Measurements from ENCODE around the gene TBC1D10B.

DNA sequence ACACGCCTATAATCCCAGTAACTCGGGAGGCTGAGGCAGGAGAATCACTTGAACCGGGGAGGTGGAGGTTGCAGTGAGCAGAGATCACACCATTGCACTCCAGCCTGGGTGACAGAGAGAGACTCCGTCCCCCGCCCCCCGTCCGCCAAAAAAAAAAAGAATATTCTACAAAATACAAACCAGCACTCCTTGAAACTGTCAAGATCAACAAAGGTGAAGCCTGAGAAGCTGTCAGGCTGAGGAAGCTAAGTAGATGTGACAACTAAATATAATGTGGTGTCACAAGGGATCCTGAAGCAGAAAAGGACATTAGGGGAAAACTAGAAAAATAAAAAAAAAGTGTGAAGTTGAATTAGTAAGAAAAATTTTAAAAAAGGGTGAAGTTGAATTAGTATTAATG is 21.4 kb downstream of the TBC1D10B start:
- TF ChIP-seq POLR2A (IDR thresholded peaks at IDR 0.05): no peak
- TF ChIP-seq, protein P1, sequence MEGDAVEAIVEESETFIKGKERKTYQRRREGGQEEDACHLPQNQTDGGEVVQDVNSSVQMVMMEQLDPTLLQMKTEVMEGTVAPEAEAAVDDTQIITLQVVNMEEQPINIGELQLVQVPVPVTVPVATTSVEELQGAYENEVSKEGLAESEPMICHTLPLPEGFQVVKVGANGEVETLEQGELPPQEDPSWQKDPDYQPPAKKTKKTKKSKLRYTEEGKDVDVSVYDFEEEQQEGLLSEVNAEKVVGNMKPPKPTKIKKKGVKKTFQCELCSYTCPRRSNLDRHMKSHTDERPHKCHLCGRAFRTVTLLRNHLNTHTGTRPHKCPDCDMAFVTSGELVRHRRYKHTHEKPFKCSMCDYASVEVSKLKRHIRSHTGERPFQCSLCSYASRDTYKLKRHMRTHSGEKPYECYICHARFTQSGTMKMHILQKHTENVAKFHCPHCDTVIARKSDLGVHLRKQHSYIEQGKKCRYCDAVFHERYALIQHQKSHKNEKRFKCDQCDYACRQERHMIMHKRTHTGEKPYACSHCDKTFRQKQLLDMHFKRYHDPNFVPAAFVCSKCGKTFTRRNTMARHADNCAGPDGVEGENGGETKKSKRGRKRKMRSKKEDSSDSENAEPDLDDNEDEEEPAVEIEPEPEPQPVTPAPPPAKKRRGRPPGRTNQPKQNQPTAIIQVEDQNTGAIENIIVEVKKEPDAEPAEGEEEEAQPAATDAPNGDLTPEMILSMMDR (IDR thresholded peaks at IDR 0.05 in 4 of 5, conservative IDR thresholded peaks at IDR 0.05 in 1 of 5): no peak
